Activated CD8-positive, alpha-beta memory T cell treated with anti-CD3 and anti-CD28 coated beads, Interleukin-2, amount 50 U/mL, for 4 hours (primary cell): ENCODE results near the gene PSME1.
A peak's percentile ranks its signal among the peaks of the same experiment; 100 is the strongest.

Experiments
- DNase-seq: peaks from one replicate; pipeline ENCODE4 v3.0.0-alpha.2; 2020

Gene PSME1

GRCh38 chr14:24135834-24136683, at the start of gene PSME1:
PSME1 (plus strand) TSS chr14:24136194; CDS start chr14:24136263, 69 bp downstream.
- DNase-seq: peak; percentile 95

GRCh38 chr14:24087004-24087403, 49.0 kb upstream of the PSME1 start:
- no peak for DNase-seq

- no peak for DNase-seq
Measured at GRCh38 chr14:24088095-24088494, 47.9 kb upstream of the PSME1 start.

- no peak for DNase-seq
Measured at GRCh38 chr14:24089890-24090289, 46.1 kb upstream of the PSME1 start.

- DNase-seq: no peak
Measured at GRCh38 chr14:24092110-24092504, 43.9 kb upstream of the PSME1 start.

- no peak for DNase-seq
Measured at GRCh38 chr14:24092505-24093206, 43.3 kb upstream of the PSME1 start.

- no peak for DNase-seq
Measured at GRCh38 chr14:24093207-24093900, 42.6 kb upstream of the PSME1 start.

GRCh38 chr14:24093901-24094840, 41.8 kb upstream of the PSME1 start, which contains the start of gene PCK2:
PCK2 (plus strand) TSS chr14:24094311; CDS start chr14:24094406, 95 bp downstream.
- peak; percentile 84 for DNase-seq

- no peak for DNase-seq
Measured at GRCh38 chr14:24094841-24095270, 41.1 kb upstream of the PSME1 start.

- peak; percentile 44 for DNase-seq
Measured at GRCh38 chr14:24095271-24096068, 40.5 kb upstream of the PSME1 start.

- no peak for DNase-seq
Measured at GRCh38 chr14:24096545-24097181, 39.3 kb upstream of the PSME1 start.

- no peak for DNase-seq
Measured at GRCh38 chr14:24098229-24098926, 37.6 kb upstream of the PSME1 start.

- no peak for DNase-seq
Measured at GRCh38 chr14:24098927-24099813, 36.8 kb upstream of the PSME1 start.

- DNase-seq: no peak
Measured at GRCh38 chr14:24100197-24100981, 35.6 kb upstream of the PSME1 start.

- DNase-seq: no peak
Measured at GRCh38 chr14:24100982-24101494, 35.0 kb upstream of the PSME1 start.

GRCh38 chr14:24102357-24103048, 33.5 kb upstream of the PSME1 start:
- no peak for DNase-seq

GRCh38 chr14:24103451-24103850, 32.5 kb upstream of the PSME1 start:
- no peak for DNase-seq
